DMS 273 treated with DMSO at 0.1 percent for 48 hours (cell line): ENCODE results near the gene ENOX2.
"Not testable (repeated sequence)": the region's sequence is repeated elsewhere in the genome, so short reads cannot be mapped to it uniquely, and the experiment has no call there.

Source experiments
- DNase-seq: peaks from one replicate; lab custom pipeline; 2025; lab: John Stamatoyannopoulos, UW

Gene ENOX2

GRCh38 chrX:130902783-130903613 is at the start of gene ENOX2:
TSS of gene ENOX2 (minus strand) at chrX:130903209. CDS start at chrX:130703216, 199,993 bp downstream.
- DNase-seq, result peak; percentile 95

- no peak for DNase-seq
Measured at GRCh38 chrX:130952266-130953043, 49.4 kb upstream of the ENOX2 start.

GRCh38 chrX:130944230-130944629 is 41.2 kb upstream of the ENOX2 start:
- no peak for DNase-seq

- no peak for DNase-seq
Measured at GRCh38 chrX:130937101-130937500, 34.1 kb upstream of the ENOX2 start.

- DNase-seq, result no peak
Measured at GRCh38 chrX:130933358-130933757, 30.3 kb upstream of the ENOX2 start.

- not testable (repeated sequence) for DNase-seq
Measured at GRCh38 chrX:130920405-130920804, 17.4 kb upstream of the ENOX2 start.

- DNase-seq, result not testable (repeated sequence)
Measured at GRCh38 chrX:130919676-130920075, 16.7 kb upstream of the ENOX2 start.

GRCh38 chrX:130918498-130918897 is 15.5 kb upstream of the ENOX2 start:
- DNase-seq, result not testable (repeated sequence)

- peak; percentile 15 for DNase-seq
Measured at GRCh38 chrX:130916636-130917422, 13.8 kb upstream of the ENOX2 start.

- DNase-seq, result no peak
Measured at GRCh38 chrX:130915302-130915701, 12.3 kb upstream of the ENOX2 start.

GRCh38 chrX:130909469-130910136 is 6.6 kb upstream of the ENOX2 start:
- DNase-seq, result no peak

- DNase-seq, result no peak
Measured at GRCh38 chrX:130906776-130907175, 3.8 kb upstream of the ENOX2 start.

GRCh38 chrX:130902446-130902782 is 595 bp downstream of the ENOX2 start:
- no peak for DNase-seq

GRCh38 chrX:130896802-130897501 is 6.1 kb downstream of the ENOX2 start:
- no peak for DNase-seq

GRCh38 chrX:130896026-130896425 is 7.0 kb downstream of the ENOX2 start:
- DNase-seq, result no peak

- no peak for DNase-seq
Measured at GRCh38 chrX:130895299-130895698, 7.7 kb downstream of the ENOX2 start.

GRCh38 chrX:130893356-130894085 is 9.5 kb downstream of the ENOX2 start:
- DNase-seq, result no peak

- DNase-seq, result no peak
Measured at GRCh38 chrX:130887376-130887775, 15.6 kb downstream of the ENOX2 start.

GRCh38 chrX:130885996-130886395 is 17.0 kb downstream of the ENOX2 start:
- no peak for DNase-seq

GRCh38 chrX:130885508-130885907 is 17.5 kb downstream of the ENOX2 start:
- no peak for DNase-seq

- no peak for DNase-seq
Measured at GRCh38 chrX:130884627-130885026, 18.4 kb downstream of the ENOX2 start.
